BE2C (cell line): ENCODE data around the gene ZDHHC4.
"Not testable (repeated sequence)": the region's sequence is repeated elsewhere in the genome, so short reads cannot be mapped to it uniquely, and the experiment has no call there.

ENCODE experiments used
- DNase-seq: peaks from one replicate; pipeline ENCODE4 v3.0.0-alpha.2; 2020
- H3K27me3 ChIP-seq: fragments of 250-450 bp; sonication (Bioruptor Pico); 2 replicates; pipeline ENCODE4 v1.5.1; 2020; ENCODE audit warnings: mild to moderate bottlenecking
- H3K36me3 ChIP-seq: fragments of 250-450 bp; sonication (Bioruptor Pico); 2 replicates; pipeline ENCODE4 v1.5.1; 2020; ENCODE audit warnings: mild to moderate bottlenecking
- H3K4me1 ChIP-seq: fragments of 250-450 bp; sonication (Bioruptor Pico); 2 replicates; pipeline ENCODE4 v1.5.1; 2020
- H3K4me3 ChIP-seq: 2 replicates; pipeline ENCODE4 v1.5.1; 2011; ENCODE audit warnings: low read depth, low read length
- H3K9me3 ChIP-seq: fragments of 250-450 bp; sonication (Bioruptor Pico); 2 replicates; pipeline ENCODE4 v1.5.1; 2020
- TF ChIP-seq, protein P1 (sequence below): IDR thresholded peaks from 2 replicates; pipeline ENCODE4 v1.5.1; 2012; ENCODE audit warnings: mild to moderate bottlenecking, low read depth, low read length

ZDHHC4 gene

DNA sequence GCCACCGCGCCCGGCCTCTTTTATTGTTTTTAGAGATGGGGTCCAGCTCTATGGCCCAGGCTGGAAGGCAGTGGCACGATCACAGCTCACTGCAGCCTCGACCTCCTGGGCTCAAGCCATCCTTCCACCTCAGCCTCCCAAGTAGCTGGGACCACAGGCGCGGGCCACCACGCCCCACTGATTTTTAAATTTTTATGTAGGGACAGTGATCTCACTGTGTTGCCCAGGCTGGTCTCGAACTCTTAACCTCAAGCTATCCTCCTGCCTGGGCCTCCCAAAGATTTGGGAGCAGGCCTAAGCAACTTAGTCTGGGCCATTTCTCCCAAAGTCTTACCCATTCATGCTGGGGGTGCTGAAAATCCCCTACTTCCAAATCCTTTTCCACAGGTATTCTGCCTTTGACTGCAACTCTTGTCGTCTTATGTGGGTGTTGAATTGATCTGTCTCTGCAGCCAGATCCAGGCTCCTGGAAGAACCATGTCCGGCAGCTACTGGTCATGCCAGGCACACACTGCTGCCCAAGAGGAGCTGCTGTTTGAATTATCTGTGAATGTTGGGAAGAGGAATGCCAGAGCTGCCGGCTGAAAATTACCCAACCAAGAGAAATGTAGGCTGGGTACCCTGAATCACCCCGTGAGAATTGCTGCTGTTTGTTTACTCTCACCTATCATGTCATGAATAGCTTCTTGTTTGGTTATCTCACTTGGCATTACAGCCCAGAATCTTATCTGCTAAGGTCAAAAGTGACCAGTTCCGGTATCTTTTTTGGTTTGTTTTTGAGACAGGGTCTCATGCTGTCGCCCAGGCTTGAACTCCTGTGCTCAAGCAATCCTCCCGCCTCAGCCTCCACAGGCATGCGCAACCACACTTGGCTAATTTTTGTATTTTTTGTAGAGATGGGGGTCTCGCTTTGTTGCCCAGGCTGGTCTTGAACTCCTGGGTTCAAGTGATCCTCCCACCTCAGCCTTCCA is 1.1 kb downstream of the ZDHHC4 start:
- H3K36me3 ChIP-seq: peaks cover 15% of the 10 kb centered on the region
- TF ChIP-seq, protein P1, sequence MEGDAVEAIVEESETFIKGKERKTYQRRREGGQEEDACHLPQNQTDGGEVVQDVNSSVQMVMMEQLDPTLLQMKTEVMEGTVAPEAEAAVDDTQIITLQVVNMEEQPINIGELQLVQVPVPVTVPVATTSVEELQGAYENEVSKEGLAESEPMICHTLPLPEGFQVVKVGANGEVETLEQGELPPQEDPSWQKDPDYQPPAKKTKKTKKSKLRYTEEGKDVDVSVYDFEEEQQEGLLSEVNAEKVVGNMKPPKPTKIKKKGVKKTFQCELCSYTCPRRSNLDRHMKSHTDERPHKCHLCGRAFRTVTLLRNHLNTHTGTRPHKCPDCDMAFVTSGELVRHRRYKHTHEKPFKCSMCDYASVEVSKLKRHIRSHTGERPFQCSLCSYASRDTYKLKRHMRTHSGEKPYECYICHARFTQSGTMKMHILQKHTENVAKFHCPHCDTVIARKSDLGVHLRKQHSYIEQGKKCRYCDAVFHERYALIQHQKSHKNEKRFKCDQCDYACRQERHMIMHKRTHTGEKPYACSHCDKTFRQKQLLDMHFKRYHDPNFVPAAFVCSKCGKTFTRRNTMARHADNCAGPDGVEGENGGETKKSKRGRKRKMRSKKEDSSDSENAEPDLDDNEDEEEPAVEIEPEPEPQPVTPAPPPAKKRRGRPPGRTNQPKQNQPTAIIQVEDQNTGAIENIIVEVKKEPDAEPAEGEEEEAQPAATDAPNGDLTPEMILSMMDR: no peak
- H3K27me3 ChIP-seq: no peaks in the 10 kb centered on the region
- peak overlapping the region; percentile 80 for H3K4me3 ChIP-seq
- DNase-seq: no peak
- no peaks in the 10 kb centered on the region for H3K4me1 ChIP-seq
- no peaks in the 10 kb centered on the region for H3K9me3 ChIP-seq

DNA sequence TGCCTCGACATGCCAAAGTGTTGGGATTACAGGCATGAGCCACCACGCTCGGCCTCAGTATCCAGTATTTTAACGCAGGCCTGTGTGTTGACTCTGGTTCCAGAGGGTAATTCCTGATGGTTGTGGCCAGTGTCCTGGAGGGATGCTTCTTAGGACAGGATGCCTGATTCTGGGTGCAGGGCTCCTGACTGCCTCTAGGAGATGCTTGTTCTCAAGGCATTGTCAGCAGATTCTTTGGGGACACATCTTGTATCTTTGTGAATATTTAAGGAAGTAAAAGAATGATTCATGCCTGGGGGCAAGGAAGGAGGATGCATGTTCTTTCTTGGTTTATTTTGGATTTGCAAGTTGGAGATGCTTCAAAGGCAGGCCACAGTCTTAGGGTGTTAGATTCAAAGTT is 2.2 kb downstream of the ZDHHC4 start:
- TF ChIP-seq, protein P1: no peak
- H3K36me3 ChIP-seq: peaks cover 16% of the 10 kb centered on the region
- no peaks in the 10 kb centered on the region for H3K4me1 ChIP-seq
- no peak for DNase-seq
- no peaks in the 10 kb centered on the region for H3K27me3 ChIP-seq
- no peak overlapping the region for H3K4me3 ChIP-seq
- no peaks in the 10 kb centered on the region for H3K9me3 ChIP-seq

DNA sequence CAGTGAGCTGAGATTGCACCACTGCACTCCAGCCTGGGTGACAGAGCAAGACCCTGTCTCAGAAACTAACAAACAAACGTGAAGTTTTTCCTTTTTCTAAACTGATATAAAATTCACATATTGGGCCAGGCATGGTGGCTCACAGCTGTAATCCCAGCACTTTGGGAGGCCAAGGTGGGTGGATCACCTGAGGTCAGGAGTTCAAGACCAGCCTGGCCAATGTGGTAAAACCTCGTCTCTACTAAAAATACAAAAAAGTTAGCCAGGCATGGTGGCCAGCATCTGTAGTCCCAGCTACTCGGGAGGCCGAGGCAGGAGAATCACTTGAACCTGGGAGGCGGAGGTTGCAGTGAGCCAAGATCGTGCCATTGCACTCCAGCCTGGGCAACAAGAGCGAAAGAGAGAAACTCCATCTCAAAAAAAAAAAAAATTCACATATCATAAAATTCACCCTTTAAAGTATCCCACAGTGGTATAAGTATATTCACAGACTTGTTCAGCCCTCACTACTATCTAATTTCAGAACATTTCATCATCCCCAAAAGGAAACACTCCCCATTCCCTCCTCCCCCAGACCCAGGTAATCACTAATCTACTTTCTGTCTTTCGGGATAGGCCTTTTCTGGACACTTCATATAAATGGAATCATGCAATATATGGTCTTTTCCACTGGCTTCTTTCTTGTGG is 8.6 kb downstream of the ZDHHC4 start:
- not testable (repeated sequence) for H3K4me3 ChIP-seq, DNase-seq, H3K27me3 ChIP-seq, H3K4me1 ChIP-seq, H3K9me3 ChIP-seq
- H3K36me3 ChIP-seq: peaks cover 31% of the 10 kb centered on the region

DNA sequence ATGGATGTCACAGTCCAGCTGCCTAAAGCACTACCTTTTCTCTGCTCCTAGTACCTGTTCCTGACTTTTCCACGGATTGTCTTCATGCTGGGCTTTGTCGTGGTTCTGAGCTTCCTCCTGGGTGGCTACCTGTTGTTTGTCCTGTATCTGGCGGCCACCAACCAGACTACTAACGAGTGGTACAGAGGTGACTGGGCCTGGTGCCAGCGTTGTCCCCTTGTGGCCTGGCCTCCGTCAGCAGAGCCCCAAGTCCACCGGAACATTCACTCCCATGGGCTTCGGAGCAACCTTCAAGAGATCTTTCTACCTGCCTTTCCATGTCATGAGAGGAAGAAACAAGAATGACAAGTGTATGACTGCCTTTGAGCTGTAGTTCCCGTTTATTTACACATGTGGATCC is 11.3 kb downstream of the ZDHHC4 start:
- no peak for DNase-seq
- TF ChIP-seq, protein P1: no peak
- Histone ChIP-seq H3K4me3 (no peak overlapping the region), H3K36me3 (peaks cover 25% of the 10 kb centered on the region), H3K4me1 (no peaks in the 10 kb centered on the region), H3K9me3 (no peaks in the 10 kb centered on the region), H3K27me3 (no peaks in the 10 kb centered on the region)

DNA sequence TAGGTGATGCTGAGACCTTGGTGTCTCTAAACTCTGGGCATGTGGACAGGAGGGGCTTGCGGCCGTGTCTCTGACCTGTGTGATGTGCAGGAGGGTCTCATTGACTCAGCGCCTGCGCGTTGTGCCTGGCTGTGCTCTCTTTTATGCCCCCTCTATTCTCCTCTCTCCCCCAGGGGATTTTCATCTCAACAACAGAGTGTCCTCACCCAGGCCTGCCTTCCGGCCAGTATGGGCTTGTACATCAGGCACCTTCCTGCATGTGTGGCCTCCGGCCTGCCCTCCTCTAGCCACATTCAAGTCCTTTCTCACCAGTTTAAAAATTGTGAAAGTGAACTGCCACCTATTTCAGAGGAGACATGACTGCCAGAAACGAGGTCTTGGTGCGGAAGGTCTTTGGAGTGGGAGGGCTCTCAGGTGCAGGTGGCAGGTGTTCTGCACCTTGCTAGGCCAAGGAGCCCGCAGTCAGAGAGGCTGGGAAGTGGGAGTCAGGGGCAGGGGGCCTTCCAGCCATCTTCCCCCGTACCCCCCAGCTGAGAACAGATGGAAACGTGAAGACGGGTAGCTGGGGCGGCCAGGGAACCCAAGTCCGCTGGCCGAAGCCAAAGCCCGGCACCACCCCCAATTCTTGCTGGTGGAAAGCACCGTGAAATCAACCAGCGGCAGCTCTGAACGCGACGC is 12.0 kb downstream of the ZDHHC4 start:
- Histone ChIP-seq H3K27me3 (no peaks in the 10 kb centered on the region), H3K4me3 (peak overlapping the region; percentile 38), H3K4me1 (no peaks in the 10 kb centered on the region), H3K36me3 (peaks cover 26% of the 10 kb centered on the region), H3K9me3 (no peaks in the 10 kb centered on the region)
- TF ChIP-seq, protein P1: no peak
- DNase-seq: no peak

DNA sequence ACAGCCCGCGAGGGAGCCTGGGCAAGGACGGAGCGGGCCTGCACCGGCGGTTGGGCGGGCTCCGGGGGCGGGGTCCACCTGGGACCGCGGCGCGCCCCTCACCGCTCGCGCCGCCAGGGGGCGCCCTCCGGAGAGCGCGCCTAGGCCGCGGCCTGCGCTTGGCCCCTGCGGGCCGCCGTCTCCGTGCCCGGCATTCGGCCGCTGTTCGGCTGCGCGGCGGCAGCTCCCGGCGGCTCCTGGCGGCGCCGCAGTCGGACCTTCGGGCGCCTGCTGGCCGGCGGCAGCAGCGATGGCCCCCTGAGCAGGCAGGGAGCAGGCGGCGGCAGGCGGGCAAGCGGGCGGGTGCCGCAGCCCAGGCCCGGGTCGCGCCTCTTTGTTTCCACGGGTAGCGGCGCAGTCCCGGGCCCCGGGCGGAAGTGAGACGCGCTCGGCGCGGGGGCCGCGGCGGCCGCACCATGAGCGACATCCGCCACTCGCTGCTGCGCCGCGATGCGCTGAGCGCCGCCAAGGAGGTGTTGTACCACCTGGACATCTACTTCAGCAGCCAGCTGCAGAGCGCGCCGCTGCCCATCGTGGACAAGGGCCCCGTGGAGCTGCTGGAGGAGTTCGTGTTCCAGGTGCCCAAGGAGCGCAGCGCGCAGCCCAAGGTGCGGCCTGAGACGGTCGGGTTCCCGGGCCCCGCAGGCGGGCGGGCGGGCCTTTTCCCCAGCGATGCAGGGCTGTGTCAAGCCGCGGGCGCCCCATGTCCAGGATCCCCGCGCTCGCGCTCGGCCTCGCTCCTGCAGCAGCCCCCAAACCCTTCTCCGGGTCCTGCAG is 12.8 kb downstream of the ZDHHC4 start, which contains the start of gene INTS15:
INTS15 (plus strand) TSS at position 193 of the 816 bp plus-strand sequence; CDS start at position 456, 263 bp downstream.
- peaks cover 27% of the 10 kb centered on the region for H3K36me3 ChIP-seq
- H3K9me3 ChIP-seq: no peaks in the 10 kb centered on the region
- H3K27me3 ChIP-seq: no peaks in the 10 kb centered on the region
- H3K4me1 ChIP-seq: no peaks in the 10 kb centered on the region
- H3K4me3 ChIP-seq: peak within 1 kb of the TSS; percentile 76
- TF ChIP-seq, protein P1: peak; percentile 33
- DNase-seq: peak; percentile 85
